OCI-LY7 (cell line): ENCODE data around the gene RPL18.

Source experiments
- CTCF ChIP-seq: fragments of 200-600 bp; sonication (generic); conservative IDR thresholded peaks from 2 replicates; pipeline ENCODE4 v1.5.1; 2014; ENCODE audit warnings: mild to moderate bottlenecking, antibody characterized with exemption, low read length, moderate library complexity, mixed read lengths
- EZH2phosphoT487 ChIP-seq: fragments of 200-600 bp; sonication (generic); IDR thresholded peaks from 2 replicates; pipeline ENCODE4 v1.6.1; 2018; ENCODE audit warnings: low read depth, borderline replicate concordance, mild to moderate bottlenecking, mixed run types, antibody characterized with exemption, low read length, moderate library complexity, mixed read lengths

GRCh38 chr19:48635263-48635965 lies 16.4 kb upstream of the RPL18 start:
- TF ChIP-seq CTCF (no peak), EZH2phosphoT487 (no peak)
